Suprapubic skin (tissue), 4 donors: ENCODE data around the gene MINPP1. TPM values are rescaled to one million over a fixed set of nuclear protein-coding genes. Genes with fewer than 3 reads are reported as not detected.

Experiments used
- DNase-seq, 2 donors: peaks; one replicate each; pipeline ENCODE4 v3.0.0-alpha.2; 2019; ENCODE audit warnings: low spot score in 2 of 2
- H3K27ac ChIP-seq: fragments of 200-600 bp; sonication (generic); one replicate; pipeline ENCODE4 v1.5.1; 2019
- H3K27me3 ChIP-seq: fragments of 200-600 bp; sonication (generic); one replicate; pipeline ENCODE4 v1.5.1; 2019
- H3K36me3 ChIP-seq: fragments of 200-600 bp; sonication (generic); one replicate; pipeline ENCODE4 v1.5.1; 2019
- H3K4me1 ChIP-seq: fragments of 200-600 bp; sonication (generic); one replicate; pipeline ENCODE4 v1.5.1; 2019
- H3K4me3 ChIP-seq: fragments of 200-600 bp; sonication (generic); one replicate; pipeline ENCODE4 v1.5.1; 2019; ENCODE audit warnings: mild to moderate bottlenecking
- H3K9me3 ChIP-seq: fragments of 200-600 bp; sonication (generic); one replicate; pipeline ENCODE4 v1.5.1; 2019
- CTCF ChIP-seq, 2 donors: fragments of 200-600 bp in 1 of 2; fragments of 450-650 bp in 1 of 2; sonication (generic) in 1 of 2; IDR thresholded peaks; one replicate each; pipeline ENCODE4 v1.5.1; 2016 to 2019; ENCODE audit warnings: antibody characterized with exemption in 2 of 2, mild to moderate bottlenecking in 1 of 2, moderate library complexity in 1 of 2
- EP300 ChIP-seq: sonication (generic); formaldehyde crosslinking; IDR thresholded peaks from one replicate; pipeline ENCODE4 v1.6.1; 2017; ENCODE audit warnings: antibody characterized with exemption
- POLR2A ChIP-seq, 2 donors: fragments of 450-650 bp; IDR thresholded peaks; one replicate each; pipeline ENCODE4 v1.6.1; 2017; ENCODE audit warnings: antibody characterized with exemption in 2 of 2, mild to moderate bottlenecking in 2 of 2, moderate library complexity in 2 of 2
- POLR2AphosphoS5 ChIP-seq, 3 donors: sonication (generic); formaldehyde crosslinking; IDR thresholded peaks; one replicate each; pipeline ENCODE4 v1.6.1; 2017; ENCODE audit warnings: antibody characterized with exemption in 3 of 3
- WGBS: methylation state at CpG from one replicate; pipeline ENCODE4 v1.1.5; 2018; 5-methylcytosine and 5-hydroxymethylcytosine counted together
- total RNA-seq, 4 donors: library from RNA; depleted of rRNA; stranded (reverse); fragments of >200 nt; gene quantifications; one replicate each; pipeline ENCODE4 v1.1.0, GENCODE V29; 2016

Gene MINPP1
- total RNA-seq, 4 donors from 2014 or later: 7.7 to 19.3 (median 15.2) TPM

- DNase-seq: no peak
- Histone ChIP-seq H3K4me3 (no peak overlapping the region), H3K36me3 (no peaks in the 10 kb centered on the region), H3K27ac (no peak overlapping the region), H3K4me1 (no peaks in the 10 kb centered on the region), H3K27me3 (no peaks in the 10 kb centered on the region), H3K9me3 (no peaks in the 10 kb centered on the region)
- WGBS: 88% methylated on average over 1 of the region's 1 CpG
- TF ChIP-seq EP300 (no peak), CTCF (IDR thresholded peaks at IDR 0.05) (no peak), POLR2A (IDR thresholded peaks at IDR 0.05) (no peak), POLR2AphosphoS5 (IDR thresholded peaks at IDR 0.05) (no peak)
These were observed 53.6 kb downstream of the MINPP1 start for GRCh38 chr10:87558333-87558732.

DNA sequence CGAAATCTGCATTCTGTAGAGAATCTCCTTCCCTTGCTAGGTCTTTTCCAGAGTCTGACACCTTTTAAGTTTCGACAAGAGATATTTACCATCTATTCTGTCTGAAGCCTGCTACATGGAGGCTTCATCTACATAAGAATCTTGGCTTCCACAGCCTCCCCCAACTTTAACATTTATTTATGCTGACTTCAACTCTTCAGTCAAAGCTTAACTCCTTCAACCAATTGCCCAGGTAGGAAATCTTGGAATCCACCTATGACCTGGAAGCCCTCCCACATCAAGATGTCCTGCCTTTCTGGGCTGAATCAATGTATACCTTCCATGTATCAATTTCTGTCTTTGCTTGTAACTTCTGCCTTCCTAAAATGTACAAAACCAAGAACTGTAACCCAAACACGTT lies 54.7 kb downstream of the MINPP1 start:
- Histone ChIP-seq H3K27ac (no peak overlapping the region), H3K4me3 (no peak overlapping the region), H3K4me1 (no peaks in the 10 kb centered on the region), H3K27me3 (no peaks in the 10 kb centered on the region), H3K9me3 (no peaks in the 10 kb centered on the region), H3K36me3 (no peaks in the 10 kb centered on the region)
- WGBS: 77% methylated on average over 3 of the region's 3 CpGs
- TF ChIP-seq POLR2A (IDR thresholded peaks at IDR 0.05) (no peak), EP300 (no peak), CTCF (IDR thresholded peaks at IDR 0.05) (no peak), POLR2AphosphoS5 (IDR thresholded peaks at IDR 0.05) (no peak)
- DNase-seq: no peak

DNA sequence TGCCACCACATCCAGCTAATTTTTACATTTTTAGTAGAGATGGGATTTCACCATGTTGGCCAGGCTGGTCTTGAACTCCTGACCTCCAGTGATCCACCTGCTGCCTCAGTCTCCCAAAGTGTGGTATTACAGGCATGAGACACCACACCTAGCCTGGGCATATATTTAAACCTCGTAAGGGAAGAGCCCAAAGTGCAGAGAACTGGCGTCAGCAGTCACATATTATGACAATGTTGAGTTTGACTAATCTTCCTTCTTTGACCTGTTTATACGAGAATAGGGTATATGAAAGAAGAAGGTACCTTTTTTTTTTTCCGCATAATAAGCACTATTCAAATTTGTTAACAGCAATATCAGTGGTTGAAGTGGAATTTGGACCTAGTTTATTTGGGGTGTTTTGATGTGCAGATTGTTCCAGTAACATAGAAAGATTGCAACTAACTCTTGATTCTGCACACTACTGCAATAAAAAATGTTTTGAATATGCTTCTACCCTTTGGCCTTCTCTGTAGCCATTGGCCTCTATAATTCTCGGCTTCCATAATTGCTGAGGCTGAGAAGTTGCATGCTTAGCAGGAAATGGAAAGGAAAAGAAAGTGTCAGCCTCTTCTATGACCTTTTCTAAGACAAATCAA lies 55.9 kb downstream of the MINPP1 start:
- no peak for DNase-seq
- Histone ChIP-seq H3K9me3 (no peaks in the 10 kb centered on the region), H3K27me3 (no peaks in the 10 kb centered on the region), H3K27ac (no peak overlapping the region), H3K4me3 (no peak overlapping the region), H3K36me3 (no peaks in the 10 kb centered on the region), H3K4me1 (no peaks in the 10 kb centered on the region)
- no peak for TF ChIP-seq CTCF (IDR thresholded peaks at IDR 0.05)
- TF ChIP-seq POLR2A (IDR thresholded peaks at IDR 0.05): no peak
- TF ChIP-seq EP300: no peak
- TF ChIP-seq POLR2AphosphoS5 (IDR thresholded peaks at IDR 0.05): no peak
- 90% methylated on average over 5 of the region's 5 CpGs for WGBS

DNA sequence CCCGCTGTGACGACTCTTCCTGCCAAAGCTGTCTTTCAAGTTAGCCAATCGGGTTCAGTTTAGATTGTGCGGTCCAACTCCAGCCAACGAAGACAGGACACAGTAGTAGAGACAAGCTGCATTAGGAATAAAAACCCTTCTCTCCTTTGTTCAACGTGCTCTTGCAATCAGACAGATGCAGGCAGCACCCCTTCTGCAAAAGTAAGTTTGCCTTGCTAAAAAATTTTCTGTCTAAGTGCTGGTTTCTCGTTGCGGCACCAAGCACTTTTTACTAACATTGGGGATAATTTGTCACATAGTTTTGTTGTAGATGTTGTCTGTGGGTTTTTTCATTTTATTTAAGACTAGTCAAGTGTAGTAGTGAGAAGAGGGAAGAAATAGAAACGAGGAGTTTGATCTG lies 58.1 kb downstream of the MINPP1 start:
- DNase-seq: no peak
- Histone ChIP-seq H3K27me3 (peaks cover 4% of the 10 kb centered on the region), H3K27ac (no peak overlapping the region), H3K9me3 (no peaks in the 10 kb centered on the region), H3K36me3 (no peaks in the 10 kb centered on the region), H3K4me3 (no peak overlapping the region), H3K4me1 (no peaks in the 10 kb centered on the region)
- WGBS: 91% methylated on average over 9 of the region's 9 CpGs
- TF ChIP-seq POLR2AphosphoS5 (IDR thresholded peaks at IDR 0.05): no peak
- no peak for TF ChIP-seq CTCF (IDR thresholded peaks at IDR 0.05)
- no peak for TF ChIP-seq POLR2A (IDR thresholded peaks at IDR 0.05)
- TF ChIP-seq EP300: no peak

DNA sequence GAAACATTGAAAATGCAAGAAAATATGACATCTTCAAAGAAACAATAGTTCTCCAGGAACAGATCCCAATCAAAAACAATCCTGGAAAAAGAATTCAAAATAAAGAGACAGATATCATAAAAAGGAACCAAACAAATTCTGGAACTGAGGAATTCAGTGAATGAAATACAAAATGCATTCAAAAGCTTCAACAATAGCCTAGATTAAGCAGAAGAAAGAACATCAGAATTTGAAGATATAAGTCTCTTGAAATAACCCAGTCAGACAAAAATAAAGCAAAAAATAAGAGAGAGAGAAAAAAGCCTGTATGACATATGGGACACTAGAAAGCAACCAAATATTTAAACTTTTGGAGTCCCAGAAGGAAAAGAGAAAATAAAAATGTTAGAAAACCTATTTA lies 60.3 kb downstream of the MINPP1 start:
- Histone ChIP-seq H3K4me3 (no peak overlapping the region), H3K9me3 (no peaks in the 10 kb centered on the region), H3K36me3 (no peaks in the 10 kb centered on the region), H3K27ac (no peak overlapping the region), H3K27me3 (peaks cover 5% of the 10 kb centered on the region), H3K4me1 (no peaks in the 10 kb centered on the region)
- TF ChIP-seq EP300: no peak
- no peak for TF ChIP-seq POLR2AphosphoS5 (IDR thresholded peaks at IDR 0.05)
- no peak for TF ChIP-seq CTCF (IDR thresholded peaks at IDR 0.05)
- TF ChIP-seq POLR2A (IDR thresholded peaks at IDR 0.05): no peak
- no peak for DNase-seq
